Breast epithelium (tissue), 4 donors: ENCODE data around the gene HSF4. TPM values are rescaled to one million over a fixed set of nuclear protein-coding genes. Genes with fewer than 3 reads are reported as not detected.

Experiments
- DNase-seq, 2 donors: peaks; one replicate each; pipeline ENCODE4 v3.0.0-alpha.2; 2019; ENCODE audit warnings: low spot score in 2 of 2
- H3K27ac ChIP-seq, 2 donors: fragments of 200-600 bp; sonication (generic) in 1 of 2; one replicate each; pipeline ENCODE4 v1.5.1; 2016 to 2019; ENCODE audit warnings: mild to moderate bottlenecking in 1 of 2
- H3K27me3 ChIP-seq, 2 donors: fragments of 200-600 bp; sonication (generic) in 1 of 2; one replicate each; pipeline versions ENCODE4 v1.5.1 to v1.6.0; 2017 to 2019; ENCODE audit warnings: control low read depth in 1 of 2, mild to moderate bottlenecking in 1 of 2
- H3K36me3 ChIP-seq: fragments of 200-600 bp; one replicate; pipeline ENCODE4 v1.5.1; 2019
- H3K4me1 ChIP-seq, 2 donors: fragments of 200-600 bp; sonication (generic); one replicate each; pipeline ENCODE4 v1.5.1; 2016 to 2019; ENCODE audit warnings: control low read depth in 1 of 2
- H3K4me3 ChIP-seq, 3 donors: fragments of 200-600 bp; sonication (generic); 1 replicate in 2 of 3; 2 replicates in 1 of 3; pipeline ENCODE4 v1.5.1; 2016 to 2019; ENCODE audit warnings: mild to moderate bottlenecking in 3 of 3, moderate library complexity in 2 of 3
- H3K9me3 ChIP-seq, 2 donors: fragments of 200-600 bp; sonication (generic) in 1 of 2; one replicate each; pipeline ENCODE4 v1.5.1; 2016 to 2019; ENCODE audit warnings: control low read depth in 1 of 2
- CTCF ChIP-seq, 3 donors: fragments of 450-650 bp; IDR thresholded peaks; one replicate each; pipeline ENCODE4 v1.5.1; 2016 to 2017; ENCODE audit warnings: antibody characterized with exemption in 3 of 3, mild to moderate bottlenecking in 3 of 3, moderate library complexity in 3 of 3
- POLR2A ChIP-seq: fragments of 450-650 bp; IDR thresholded peaks from one replicate; pipeline ENCODE4 v1.6.1; 2016; ENCODE audit warnings: antibody characterized with exemption, mild to moderate bottlenecking, moderate library complexity
- POLR2AphosphoS5 ChIP-seq, 3 donors: sonication (generic); formaldehyde crosslinking; IDR thresholded peaks; one replicate each; pipeline ENCODE4 v1.6.1; 2017; ENCODE audit warnings: antibody characterized with exemption in 3 of 3
- intact Hi-C: fragments of 100-400 bp; cut with DNase I; formaldehyde crosslinking; loops from one replicate; pipeline ENCODE4 v1.15.1; 2023; ENCODE audit warnings: low total_unique reads
- total RNA-seq, 3 donors: library from RNA; depleted of rRNA; stranded (reverse); fragments of >200 nt; gene quantifications; one replicate each; pipeline ENCODE4 v1.1.0, GENCODE V29; 2016

HSF4 gene
- total RNA-seq, 3 donors from 2014 or later = 46.9 to 113 (median 62.5) TPM

- Histone ChIP-seq H3K27ac (no peak overlapping the region), H3K36me3 (peaks cover 11% of the 10 kb centered on the region), H3K4me1 (no peaks in the 10 kb centered on the region), H3K4me3 (no peak overlapping the region), H3K9me3 (no peaks in the 10 kb centered on the region), H3K27me3 (no peaks in the 10 kb centered on the region)
- TF ChIP-seq CTCF (IDR thresholded peaks at IDR 0.05) (no peak), POLR2AphosphoS5 (IDR thresholded peaks at IDR 0.05) (no peak), POLR2A (no peak)
- intact Hi-C loops = loop anchor here (10.0 kb wide), 2 partner anchors 147 to 177 kb away; partner anchors contain the start of gene CES3
- DNase-seq = no peak
These were observed 23.2 kb upstream of the HSF4 start for GRCh38 chr16:67141391-67141790.

GRCh38 chr16:67142342-67142741 lies 22.2 kb upstream of the HSF4 start:
- intact Hi-C loops = loop anchor here (10.0 kb wide), 2 partner anchors 148 to 178 kb away; partner anchors contain the start of gene CES3

GRCh38 chr16:67144943-67145342 lies 19.6 kb upstream of the HSF4 start:
- Histone ChIP-seq H3K4me3 (no peak overlapping the region), H3K4me1 (no peaks in the 10 kb centered on the region), H3K9me3 (no peaks in the 10 kb centered on the region), H3K36me3 (peaks cover 9% of the 10 kb centered on the region), H3K27ac (no peak overlapping the region), H3K27me3 (no peaks in the 10 kb centered on the region)
- intact Hi-C loops = loop anchor here (10.0 kb wide), 2 partner anchors 150 to 180 kb away; partner anchors contain the start of gene CES3
- TF ChIP-seq POLR2A (no peak), POLR2AphosphoS5 (IDR thresholded peaks at IDR 0.05) (no peak), CTCF (IDR thresholded peaks at IDR 0.05) (no peak)
- peak in 1 of 2 donors; percentile 10 for DNase-seq

More at GRCh38 chr16:67142342-67142741, 22.2 kb upstream of the HSF4 start:
- no peak overlapping the region for H3K27ac ChIP-seq
- TF ChIP-seq POLR2AphosphoS5 (IDR thresholded peaks at IDR 0.05) = no peak
- no peak for TF ChIP-seq CTCF (IDR thresholded peaks at IDR 0.05)
- TF ChIP-seq POLR2A = no peak
- H3K36me3 ChIP-seq = peaks cover 11% of the 10 kb centered on the region
- no peak overlapping the region for H3K4me3 ChIP-seq
- no peaks in the 10 kb centered on the region for H3K9me3 ChIP-seq
- H3K4me1 ChIP-seq = no peaks in the 10 kb centered on the region
- peak in 1 of 2 donors; percentile 33 for DNase-seq
- no peaks in the 10 kb centered on the region for H3K27me3 ChIP-seq

GRCh38 chr16:67145746-67146145 lies 18.8 kb upstream of the HSF4 start:
- peaks cover 0 to 5% of the 10 kb centered on the region in 2 donors for H3K4me1 ChIP-seq
- H3K36me3 ChIP-seq = peaks cover 4% of the 10 kb centered on the region
- no peaks in the 10 kb centered on the region for H3K9me3 ChIP-seq
- DNase-seq = peak in 1 of 2 donors; percentile 19
- TF ChIP-seq POLR2AphosphoS5 (IDR thresholded peaks at IDR 0.05) (no peak), POLR2A (no peak), CTCF (IDR thresholded peaks at IDR 0.05) (no peak)
- H3K4me3 ChIP-seq = no peak overlapping the region
- no peaks in the 10 kb centered on the region for H3K27me3 ChIP-seq
- intact Hi-C loops = loop anchor here (10.0 kb wide), 2 partner anchors 151 to 181 kb away; partner anchors contain the start of gene CES3
- no peak overlapping the region for H3K27ac ChIP-seq

GRCh38 chr16:67146523-67147357 lies 17.8 kb upstream of the HSF4 start:
- Histone ChIP-seq H3K9me3 (no peaks in the 10 kb centered on the region), H3K27ac (no peak overlapping the region), H3K4me3 (no peak overlapping the region), H3K4me1 (peaks cover 0 to 5% of the 10 kb centered on the region in 2 donors), H3K36me3 (peaks cover 4% of the 10 kb centered on the region), H3K27me3 (no peaks in the 10 kb centered on the region)
- TF ChIP-seq CTCF (IDR thresholded peaks at IDR 0.05) = no peak
- no peak for TF ChIP-seq POLR2A
- TF ChIP-seq POLR2AphosphoS5 (IDR thresholded peaks at IDR 0.05) = no peak
- peak in 1 of 2 donors; percentile 17 for DNase-seq
- intact Hi-C loops = loop anchor here (10.0 kb wide), 2 partner anchors 152 to 182 kb away; partner anchors contain the start of gene CES3
